Gastroesophageal sphincter (tissue), 4 donors: ENCODE results near the gene LUC7L3. TPM values are rescaled to one million over a fixed set of nuclear protein-coding genes. Genes with fewer than 3 reads are reported as not detected.

Source experiments
- ATAC-seq: fragments of 150-250 bp; one replicate; pipeline ENCODE4 v1.9.1; 2016; ENCODE audit warnings: mild to moderate bottlenecking, moderate library complexity
- H3K27ac ChIP-seq, 4 donors: fragments of 200-600 bp; sonication (generic) in 3 of 4; 1 replicate in 3 of 4; 2 replicates in 1 of 4; pipeline ENCODE4 v1.5.1; 2016 to 2019
- H3K27me3 ChIP-seq: fragments of 200-600 bp; sonication (generic); one replicate; pipeline ENCODE4 v1.5.1; 2019
- H3K36me3 ChIP-seq, 2 donors: fragments of 200-600 bp; sonication (generic); one replicate each; pipeline ENCODE4 v1.5.1; 2019; ENCODE audit warnings: control low read depth in 1 of 2
- H3K4me1 ChIP-seq, 3 donors: fragments of 200-600 bp; sonication (generic); 1 replicate in 2 of 3; 2 replicates in 1 of 3; pipeline ENCODE4 v1.5.1; 2016 to 2019; ENCODE audit warnings: control low read depth in 2 of 3
- H3K4me3 ChIP-seq, 2 donors: fragments of 200-600 bp; sonication (generic); one replicate each; pipeline ENCODE4 v1.5.1; 2019; ENCODE audit warnings: mild to moderate bottlenecking in 1 of 2, moderate library complexity in 1 of 2
- H3K9me3 ChIP-seq, 3 donors: fragments of 200-600 bp; sonication (generic); one replicate each; pipeline ENCODE4 v1.5.1; 2017 to 2019; ENCODE audit warnings: control low read depth in 2 of 3
- CTCF ChIP-seq, 4 experiments: fragments of 200-600 bp in 2 of 4; fragments of 450-650 bp in 2 of 4; sonication (generic) in 1 of 4; IDR thresholded peaks; one replicate each; pipeline ENCODE4 v1.5.1; 2017 to 2019; ENCODE audit warnings: antibody characterized with exemption in 4 of 4, mild to moderate bottlenecking in 2 of 4, moderate library complexity in 2 of 4
- EP300 ChIP-seq: sonication (generic); formaldehyde crosslinking; IDR thresholded peaks from one replicate; pipeline ENCODE4 v1.6.1; 2017; ENCODE audit warnings: antibody characterized with exemption, mild to moderate bottlenecking
- POLR2A ChIP-seq, 2 donors: fragments of 450-650 bp; IDR thresholded peaks; one replicate each; pipeline ENCODE4 v1.6.1; 2017; ENCODE audit warnings: antibody characterized with exemption in 2 of 2, mild to moderate bottlenecking in 2 of 2, moderate library complexity in 1 of 2
- POLR2AphosphoS5 ChIP-seq: sonication (generic); formaldehyde crosslinking; IDR thresholded peaks from one replicate; pipeline ENCODE4 v1.6.1; 2017; ENCODE audit warnings: antibody characterized with exemption
- WGBS, 2 donors: methylation state at CpG; one replicate each; pipeline ENCODE4 v1.1.5; 2018; ENCODE audit warnings: low coverage in 1 of 2; 5-methylcytosine and 5-hydroxymethylcytosine counted together
- total RNA-seq, 4 donors: library from RNA; depleted of rRNA; stranded (reverse); fragments of >200 nt; gene quantifications; one replicate each; pipeline ENCODE4 v1.1.0, GENCODE V29; 2016

The LUC7L3 gene
- total RNA-seq, 4 donors from 2014 or later, result 40.1 to 134 (median 54.6) TPM

DNA sequence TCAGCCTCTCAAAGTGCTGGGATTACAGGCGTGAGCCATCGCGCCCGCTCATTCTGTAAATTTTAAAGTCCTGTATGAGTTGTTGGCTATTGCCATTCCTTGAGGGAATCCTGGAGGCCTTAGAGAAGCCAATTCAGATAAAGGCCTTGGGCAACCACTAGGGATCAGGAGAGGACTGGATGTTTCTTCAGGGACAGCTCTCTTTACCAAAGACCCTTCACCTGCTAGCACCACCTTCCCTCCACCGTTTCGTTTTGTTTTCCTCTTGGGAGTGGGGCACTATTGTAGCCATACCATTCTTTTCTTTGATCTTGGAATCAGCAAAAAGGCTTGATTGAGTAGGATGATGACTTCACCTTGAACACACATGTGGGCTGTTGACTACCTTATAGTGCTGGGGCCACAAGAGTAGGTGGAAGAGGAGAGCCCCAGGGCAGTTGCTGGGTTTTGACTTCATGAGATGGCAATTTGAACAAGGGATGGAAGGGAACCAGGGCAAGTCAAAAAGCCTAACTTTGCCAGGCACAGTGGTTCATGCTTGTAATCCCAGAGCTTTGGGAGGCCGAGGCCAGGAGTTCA lies 54.9 kb downstream of the LUC7L3 start:
- 83 to 90% methylated on average over 6 to 7 of the region's 7 CpGs for WGBS, 2 donors
- no peak overlapping the region for H3K4me3 ChIP-seq
- no peaks in the 10 kb centered on the region for H3K27me3 ChIP-seq
- no peak overlapping the region for H3K27ac ChIP-seq
- no peak for ATAC-seq
- no peaks in the 10 kb centered on the region for H3K9me3 ChIP-seq
- H3K4me1 ChIP-seq, result no peaks in the 10 kb centered on the region
- no peaks in the 10 kb centered on the region for H3K36me3 ChIP-seq
- TF ChIP-seq POLR2AphosphoS5 (no peak), POLR2A (IDR thresholded peaks at IDR 0.05) (no peak), EP300 (no peak), CTCF (IDR thresholded peaks at IDR 0.05) (no peak)

DNA sequence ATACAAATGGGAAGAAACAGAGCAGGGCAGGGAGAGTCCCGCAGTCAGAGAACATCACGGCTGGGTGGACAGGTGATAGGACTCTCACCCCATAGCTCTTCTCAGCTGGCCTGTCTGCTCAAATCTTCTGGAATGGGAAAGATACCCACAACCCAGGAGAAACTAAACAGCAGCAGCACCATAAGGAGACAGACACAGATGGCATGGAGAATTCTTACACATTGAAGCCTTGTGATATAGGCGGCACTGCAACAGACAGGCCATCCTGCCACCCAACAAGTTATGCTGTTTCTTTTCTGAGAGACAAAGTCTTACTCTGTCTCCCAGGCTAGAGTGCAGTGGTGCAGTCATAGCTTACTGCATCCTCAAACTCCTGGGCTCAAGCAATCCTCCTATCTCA lies 56.5 kb downstream of the LUC7L3 start:
- H3K4me3 ChIP-seq, result no peak overlapping the region
- no peak for ATAC-seq
- H3K36me3 ChIP-seq, result no peaks in the 10 kb centered on the region
- no peak overlapping the region for H3K27ac ChIP-seq
- no peaks in the 10 kb centered on the region for H3K4me1 ChIP-seq
- TF ChIP-seq CTCF (IDR thresholded peaks at IDR 0.05), result no peak
- no peak for TF ChIP-seq POLR2A (IDR thresholded peaks at IDR 0.05)
- no peak for TF ChIP-seq POLR2AphosphoS5
- TF ChIP-seq EP300, result no peak
- H3K27me3 ChIP-seq, result no peaks in the 10 kb centered on the region
- no peaks in the 10 kb centered on the region for H3K9me3 ChIP-seq
- 94 to 100% methylated on average over 3 of the region's 3 CpGs for WGBS, 2 donors

DNA sequence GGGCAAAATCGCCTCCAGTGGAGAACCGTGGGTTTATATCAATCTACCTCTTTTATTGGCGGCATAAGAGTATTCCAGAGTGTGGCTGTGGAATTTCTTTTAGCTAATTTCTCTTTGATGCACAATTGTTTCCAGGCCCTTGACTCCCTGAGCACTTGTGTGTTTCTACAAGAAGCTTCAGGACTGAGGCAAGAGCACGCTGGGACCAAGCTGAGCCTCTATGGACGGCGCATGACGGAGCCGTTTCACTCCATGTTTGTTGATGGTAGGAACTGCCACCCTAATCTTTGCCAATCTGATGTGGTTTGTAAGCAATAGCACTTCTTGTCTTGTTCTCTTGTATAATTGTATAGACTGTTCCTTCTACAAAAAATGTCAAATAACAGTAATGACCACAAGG lies 59.1 kb downstream of the LUC7L3 start:
- no peak for ATAC-seq
- H3K4me1 ChIP-seq, result no peaks in the 10 kb centered on the region
- H3K36me3 ChIP-seq, result no peaks in the 10 kb centered on the region
- no peaks in the 10 kb centered on the region for H3K9me3 ChIP-seq
- no peak overlapping the region for H3K4me3 ChIP-seq
- no peak overlapping the region for H3K27ac ChIP-seq
- WGBS, 2 donors, result 92% methylated on average over 6 of the region's 8 CpGs; no CpG with 5 or more reads in 1 of the 2 donors
- H3K27me3 ChIP-seq, result no peaks in the 10 kb centered on the region
- TF ChIP-seq CTCF (IDR thresholded peaks at IDR 0.05), result no peak
- no peak for TF ChIP-seq POLR2AphosphoS5
- TF ChIP-seq EP300, result no peak
- no peak for TF ChIP-seq POLR2A (IDR thresholded peaks at IDR 0.05)

GRCh38 chr17:50778988-50779387 lies 59.6 kb downstream of the LUC7L3 start:
- TF ChIP-seq POLR2A (IDR thresholded peaks at IDR 0.05) (no peak), POLR2AphosphoS5 (no peak), EP300 (no peak), CTCF (IDR thresholded peaks at IDR 0.05) (no peak)
- H3K9me3 ChIP-seq, result no peaks in the 10 kb centered on the region
- H3K27me3 ChIP-seq, result no peaks in the 10 kb centered on the region
- no peak overlapping the region for H3K4me3 ChIP-seq
- no peaks in the 10 kb centered on the region for H3K4me1 ChIP-seq
- H3K36me3 ChIP-seq, result no peaks in the 10 kb centered on the region
- ATAC-seq, result no peak
- H3K27ac ChIP-seq, result no peak overlapping the region
- 65 to 75% methylated on average over 4 of the region's 4 CpGs for WGBS, 2 donors

DNA sequence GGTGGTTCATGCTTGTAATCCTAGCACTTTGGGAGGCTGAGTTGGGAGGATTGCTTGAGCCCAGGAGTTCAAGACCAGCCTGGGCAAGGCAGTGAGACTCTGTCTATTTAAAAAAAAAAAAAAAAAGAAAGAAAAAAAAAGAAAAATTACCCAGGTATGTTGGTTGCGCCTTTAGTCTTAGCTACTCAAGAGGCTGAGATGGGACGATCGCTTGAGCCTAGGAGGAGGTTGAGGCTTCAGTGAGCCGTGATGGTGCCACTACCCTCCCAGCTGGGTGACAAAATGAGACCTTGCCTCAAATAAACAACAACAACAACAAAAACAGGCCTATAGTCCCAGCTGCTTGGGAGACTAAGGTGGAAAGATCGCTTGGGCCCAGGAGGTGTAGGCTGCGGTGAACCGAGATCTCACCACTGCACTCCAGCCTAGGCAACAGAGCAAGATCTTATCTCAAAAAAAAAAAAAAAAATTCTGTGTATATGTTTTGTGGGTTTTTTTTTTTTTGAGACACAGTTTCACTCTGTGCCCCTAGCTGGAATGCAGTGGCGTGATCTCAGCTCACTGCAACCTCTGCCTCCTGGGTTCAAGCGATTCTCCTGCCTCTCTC lies 60.4 kb downstream of the LUC7L3 start:
- no peak overlapping the region for H3K27ac ChIP-seq
- no peak for ATAC-seq
- H3K4me3 ChIP-seq, result no peak overlapping the region
- peaks cover 0 to 2% (median 0%) of the 10 kb centered on the region in 3 donors for H3K4me1 ChIP-seq
- no peaks in the 10 kb centered on the region for H3K27me3 ChIP-seq
- TF ChIP-seq CTCF (IDR thresholded peaks at IDR 0.05) (no peak), EP300 (no peak), POLR2A (IDR thresholded peaks at IDR 0.05) (no peak), POLR2AphosphoS5 (no peak)
- no peaks in the 10 kb centered on the region for H3K9me3 ChIP-seq
- no peaks in the 10 kb centered on the region for H3K36me3 ChIP-seq
- 93 to 98% methylated on average over 5 to 6 of the region's 9 CpGs for WGBS, 2 donors
